ENCODE measurements around the gene CD274.

The CD274 gene

GRCh38 chr9:5509573-5509972 is 59.2 kb downstream of the CD274 start:
- TF ChIP-seq CTCF (IDR thresholded peaks at IDR 0.05; ENCODE audit: borderline replicate concordance, insufficient read depth, low read depth, low read length) = no peak
- H3K4me3 ChIP-seq (ENCODE audit: low read depth, low read length) = no peak overlapping the region

- TF ChIP-seq CTCF (IDR thresholded peaks at IDR 0.05; ENCODE audit: borderline replicate concordance, insufficient read depth, low read depth, low read length) = no peak
- peak within 1 kb of the TSS; percentile 45 for H3K4me3 ChIP-seq (ENCODE audit: low read depth, low read length)
Measured at GRCh38 chr9:5510360-5510931, 60.1 kb downstream of the CD274 start, which contains the start of gene PDCD1LG2. Gene PDCD1LG2, plus strand, starts transcription at chr9:5510531. Its CDS starts 12,016 bp downstream, at chr9:5522547.

- no peak for TF ChIP-seq CTCF (IDR thresholded peaks at IDR 0.05; ENCODE audit: borderline replicate concordance, insufficient read depth, low read depth, low read length)
- H3K4me3 ChIP-seq (ENCODE audit: low read depth, low read length) = peak overlapping the region; percentile 45
Measured at GRCh38 chr9:5510989-5511388, 60.6 kb downstream of the CD274 start.

- no peak overlapping the region for H3K4me3 ChIP-seq (ENCODE audit: low read depth, low read length)
- no peak for TF ChIP-seq CTCF (IDR thresholded peaks at IDR 0.05; ENCODE audit: borderline replicate concordance, insufficient read depth, low read depth, low read length)
Measured at GRCh38 chr9:5511476-5511875, 61.1 kb downstream of the CD274 start.

- no peak overlapping the region for H3K4me3 ChIP-seq (ENCODE audit: low read depth, low read length)
- no peak for TF ChIP-seq CTCF (IDR thresholded peaks at IDR 0.05; ENCODE audit: borderline replicate concordance, insufficient read depth, low read depth, low read length)
Measured at GRCh38 chr9:5511935-5512580, 61.7 kb downstream of the CD274 start.

GRCh38 chr9:5512658-5513452 is 62.5 kb downstream of the CD274 start:
- no peak for TF ChIP-seq CTCF (IDR thresholded peaks at IDR 0.05; ENCODE audit: borderline replicate concordance, insufficient read depth, low read depth, low read length)
- no peak overlapping the region for H3K4me3 ChIP-seq (ENCODE audit: low read depth, low read length)
